Mesendoderm (in vitro differentiated cells): ENCODE results near the gene DNAAF1.
"Not testable (repeated sequence)": the region's sequence is repeated elsewhere in the genome, so short reads cannot be mapped to it uniquely, and the experiment has no call there.

ENCODE experiments used
- DNase-seq: peaks from one replicate; pipeline ENCODE4 v3.0.0; 2013
- H2AK5ac ChIP-seq: 2 replicates; pipeline ENCODE4 v1.6.1; 2013; ENCODE audit warnings: low read length, inconsistent platforms
- H2BK120ac ChIP-seq: 2 replicates; pipeline ENCODE4 v1.6.1; 2013; ENCODE audit warnings: low read depth, mild to moderate bottlenecking, low read length, moderate library complexity, mixed read lengths
- H2BK15ac ChIP-seq: replicated peaks from 2 replicates; pipeline ENCODE4 v1.6.1; 2013; ENCODE audit warnings: low read depth, mild to moderate bottlenecking, moderate library complexity
- H2BK5ac ChIP-seq: 2 replicates; pipeline ENCODE4 v1.6.1; 2013; ENCODE audit warnings: low read length, inconsistent platforms
- H3K18ac ChIP-seq: 2 replicates; pipeline ENCODE4 v1.6.1; 2013; ENCODE audit warnings: mild to moderate bottlenecking, low read length, mixed read lengths
- H3K23ac ChIP-seq: one replicate; pipeline ENCODE4 v1.6.1; 2013; ENCODE audit warnings: low read length
- H3K27ac ChIP-seq: 2 replicates; pipeline ENCODE4 v1.5.1; 2013; ENCODE audit warnings: low read depth, mild to moderate bottlenecking, inconsistent platforms, low read length, moderate library complexity
- H3K27me3 ChIP-seq: 2 replicates; pipeline ENCODE4 v1.6.1; 2013; ENCODE audit warnings: low read length, control low read depth, mild to moderate bottlenecking, inconsistent platforms; ENCODE audit not compliant: insufficient read depth, poor library complexity
- H3K36me3 ChIP-seq: 2 replicates; pipeline ENCODE4 v1.6.1; 2013; ENCODE audit warnings: low read length, inconsistent platforms; ENCODE audit not compliant: control insufficient read depth, insufficient read depth
- H3K4ac ChIP-seq: one replicate; pipeline ENCODE4 v1.6.1; 2013; ENCODE audit warnings: low read depth, mild to moderate bottlenecking, low read length, moderate library complexity
- H3K4me1 ChIP-seq: 2 replicates; pipeline ENCODE4 v1.6.1; 2013; ENCODE audit warnings: low read depth, low read length, inconsistent platforms; ENCODE audit not compliant: control insufficient read depth
- H3K4me2 ChIP-seq: 2 replicates; pipeline ENCODE4 v1.6.1; 2013; ENCODE audit warnings: low read length
- H3K4me3 ChIP-seq: 2 replicates; pipeline ENCODE4 v1.5.1; 2013; ENCODE audit warnings: mild to moderate bottlenecking, low read length
- H3K56ac ChIP-seq: one replicate; pipeline ENCODE4 v1.6.1; 2013; ENCODE audit warnings: low read length
- H3K79me1 ChIP-seq: 2 replicates; pipeline ENCODE4 v1.6.1; 2013; ENCODE audit warnings: low read length, inconsistent platforms
- H3K79me2 ChIP-seq: 2 replicates; pipeline ENCODE4 v1.6.1; 2013; ENCODE audit warnings: mild to moderate bottlenecking, low read length; ENCODE audit not compliant: control insufficient read depth, insufficient read depth
- H3K9ac ChIP-seq: 2 replicates; pipeline ENCODE4 v1.6.1; 2013; ENCODE audit warnings: low read length, inconsistent platforms
- H4K5ac ChIP-seq: one replicate; pipeline ENCODE4 v1.6.1; 2013; ENCODE audit warnings: low read length
- H4K8ac ChIP-seq: one replicate; pipeline ENCODE4 v1.6.1; 2013; ENCODE audit warnings: low read depth, mild to moderate bottlenecking, control low read depth, low read length, moderate library complexity
- WGBS: extraction: QIAGEN DNeasy Blood & Tissue Kit; methylation state at CpG from one replicate; pipeline ENCODE4 v1.1.7; 2013; ENCODE audit warnings: low lambda C conversion rate, missing lambda C conversion rate; ENCODE audit not compliant: insufficient coverage; ENCODE audit errors: extremely low coverage; 5-methylcytosine and 5-hydroxymethylcytosine counted together

Gene DNAAF1

DNA sequence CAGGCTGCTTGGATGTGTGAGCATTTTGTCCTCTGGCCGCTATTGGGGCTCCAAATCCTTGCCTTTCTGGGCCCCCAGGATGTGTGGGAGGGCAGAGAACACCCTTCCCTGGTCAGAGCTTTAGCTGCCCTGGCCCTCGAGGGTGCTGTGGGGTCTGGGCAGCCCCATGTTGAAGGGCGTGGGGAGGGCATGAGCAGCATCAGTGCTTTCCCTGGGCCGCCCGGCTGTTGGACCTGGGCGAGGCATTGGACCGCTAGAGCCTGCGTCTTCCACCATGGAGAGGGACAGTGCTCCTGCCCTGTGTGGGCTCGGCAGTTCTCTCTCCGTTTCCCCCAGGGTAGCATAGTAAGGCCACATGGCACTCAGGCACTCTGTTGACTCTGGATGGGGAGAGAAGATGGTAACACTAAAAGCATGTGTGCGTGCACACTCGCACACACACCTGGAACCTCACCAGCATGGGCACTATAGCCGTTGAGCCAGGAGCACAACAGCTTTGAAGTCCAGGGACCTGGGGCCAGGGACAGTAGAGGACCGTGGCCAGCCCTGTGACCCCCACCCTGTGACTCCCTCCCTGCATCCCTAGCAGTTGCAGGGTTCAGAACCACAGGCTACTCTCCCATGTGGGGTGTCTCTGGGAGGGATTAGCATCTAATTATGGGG is 52.5 kb downstream of the DNAAF1 start:
- Histone ChIP-seq H3K27me3 (no peaks in the 10 kb centered on the region), H3K23ac (no peak overlapping the region)

DNA sequence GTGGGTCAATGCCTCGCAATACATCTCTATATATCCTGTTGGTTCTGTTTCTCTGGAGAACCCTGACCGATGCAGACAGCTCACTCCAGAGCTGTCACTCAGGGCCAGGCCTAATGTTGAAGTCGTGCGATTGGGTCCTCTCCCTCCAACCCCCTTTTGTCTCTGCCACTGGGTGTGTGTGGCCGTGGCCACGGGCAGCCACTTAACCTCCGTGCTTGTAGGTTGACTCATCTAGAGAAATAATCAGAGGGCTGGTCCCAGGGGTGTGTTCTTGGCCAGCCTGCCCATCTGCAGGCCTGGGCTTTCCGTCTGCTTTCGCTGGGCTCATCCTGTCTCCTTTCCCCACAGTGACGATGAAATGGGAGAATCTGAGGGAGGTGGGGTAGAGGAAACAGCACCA is 53.3 kb downstream of the DNAAF1 start:
- no CpG with 5 or more reads among the region's 10 CpGs for WGBS
- DNase-seq = no peak

More for the DNA sequence above, 52.5 kb downstream of the DNAAF1 start:
- Histone ChIP-seq H3K79me1 (no peaks in the 10 kb centered on the region), H3K27ac (no peak overlapping the region), H3K9ac (no peak overlapping the region), H4K8ac (no peak overlapping the region), H3K36me3 (no peaks in the 10 kb centered on the region), H3K79me2 (no peaks in the 10 kb centered on the region), H2BK120ac (no peak overlapping the region), H3K4me3 (no peak overlapping the region), H2AK5ac (no peak overlapping the region), H3K18ac (no peak overlapping the region), H2BK5ac (no peak overlapping the region), H3K4me2 (no peak overlapping the region), H3K56ac (no peak overlapping the region), H2BK15ac (no peak overlapping the region), H3K4me1 (no peaks in the 10 kb centered on the region), H4K5ac (no peak overlapping the region), H3K4ac (no peak overlapping the region)
- WGBS = no CpG with 5 or more reads among the region's 14 CpGs
- no peak for DNase-seq

GRCh38 chr16:84199097-84199496 is 54.0 kb downstream of the DNAAF1 start:
- Histone ChIP-seq H3K79me1 (no peaks in the 10 kb centered on the region), H3K56ac (no peak overlapping the region), H2BK120ac (no peak overlapping the region), H2BK5ac (no peak overlapping the region), H4K5ac (no peak overlapping the region), H3K9ac (no peak overlapping the region), H3K36me3 (no peaks in the 10 kb centered on the region), H3K4me2 (no peak overlapping the region), H3K79me2 (no peaks in the 10 kb centered on the region), H2AK5ac (no peak overlapping the region), H3K4me3 (no peak overlapping the region), H3K27me3 (no peaks in the 10 kb centered on the region), H4K8ac (no peak overlapping the region), H2BK15ac (no peak overlapping the region), H3K4me1 (no peaks in the 10 kb centered on the region), H3K18ac (no peak overlapping the region), H3K23ac (no peak overlapping the region), H3K4ac (no peak overlapping the region), H3K27ac (no peak overlapping the region)
- DNase-seq = no peak
- no CpG with 5 or more reads among the region's 13 CpGs for WGBS

More for the DNA sequence above, 53.3 kb downstream of the DNAAF1 start:
- no peak overlapping the region for H3K4me3 ChIP-seq
- H2BK120ac ChIP-seq = no peak overlapping the region
- H3K4ac ChIP-seq = no peak overlapping the region
- H4K8ac ChIP-seq = no peak overlapping the region
- no peaks in the 10 kb centered on the region for H3K36me3 ChIP-seq
- H2BK15ac ChIP-seq = no peak overlapping the region
- H3K9ac ChIP-seq = no peak overlapping the region
- no peaks in the 10 kb centered on the region for H3K27me3 ChIP-seq
- H4K5ac ChIP-seq = no peak overlapping the region
- H3K18ac ChIP-seq = no peak overlapping the region
- H2BK5ac ChIP-seq = no peak overlapping the region
- H3K23ac ChIP-seq = no peak overlapping the region
- no peaks in the 10 kb centered on the region for H3K79me2 ChIP-seq
- no peak overlapping the region for H3K56ac ChIP-seq
- no peaks in the 10 kb centered on the region for H3K4me1 ChIP-seq
- no peak overlapping the region for H2AK5ac ChIP-seq
- H3K4me2 ChIP-seq = no peak overlapping the region
- no peak overlapping the region for H3K27ac ChIP-seq
- no peaks in the 10 kb centered on the region for H3K79me1 ChIP-seq

GRCh38 chr16:84199861-84200260 is 54.8 kb downstream of the DNAAF1 start:
- Histone ChIP-seq H3K4me3 (no peak overlapping the region), H2BK15ac (no peak overlapping the region), H2AK5ac (no peak overlapping the region), H2BK120ac (no peak overlapping the region), H3K9ac (no peak overlapping the region), H3K27ac (no peak overlapping the region), H3K79me1 (no peaks in the 10 kb centered on the region), H3K36me3 (no peaks in the 10 kb centered on the region), H4K5ac (no peak overlapping the region), H3K23ac (no peak overlapping the region), H3K27me3 (no peaks in the 10 kb centered on the region), H3K18ac (no peak overlapping the region), H3K4me1 (no peaks in the 10 kb centered on the region), H2BK5ac (no peak overlapping the region), H4K8ac (no peak overlapping the region), H3K4me2 (no peak overlapping the region), H3K79me2 (no peaks in the 10 kb centered on the region), H3K56ac (no peak overlapping the region), H3K4ac (no peak overlapping the region)
- no peak for DNase-seq
- no CpG with 5 or more reads among the region's 10 CpGs for WGBS

GRCh38 chr16:84204551-84204950 is 59.4 kb downstream of the DNAAF1 start:
- not testable (repeated sequence) for H3K36me3 ChIP-seq, H3K27ac ChIP-seq, DNase-seq, H4K5ac ChIP-seq, H2BK120ac ChIP-seq, H3K56ac ChIP-seq, H3K9ac ChIP-seq, H3K18ac ChIP-seq, H3K4ac ChIP-seq, H2AK5ac ChIP-seq, H2BK15ac ChIP-seq, H3K4me1 ChIP-seq, H2BK5ac ChIP-seq, H4K8ac ChIP-seq, H3K4me2 ChIP-seq, H3K27me3 ChIP-seq, H3K23ac ChIP-seq, H3K4me3 ChIP-seq, H3K79me1 ChIP-seq, H3K79me2 ChIP-seq
- no CpG with 5 or more reads among the region's 26 CpGs for WGBS

DNA sequence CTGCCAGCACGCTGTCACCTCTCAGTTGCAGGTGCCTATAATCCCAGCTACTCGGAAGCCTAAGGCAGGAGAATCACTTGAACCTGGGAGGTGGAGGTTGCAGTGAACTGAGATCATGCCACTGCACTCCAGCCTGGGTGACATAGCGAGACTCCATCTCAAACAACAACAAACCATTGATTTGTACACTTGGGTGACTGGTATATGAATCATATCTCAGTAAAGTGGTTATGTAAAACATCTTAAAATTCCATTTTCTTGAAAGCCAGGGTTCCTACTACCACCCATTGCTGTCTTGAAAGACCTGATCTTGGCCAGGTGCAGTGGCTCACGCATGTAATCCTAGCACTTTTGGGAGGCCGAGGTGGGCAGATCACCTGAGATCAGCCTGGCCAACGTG is 60.0 kb downstream of the DNAAF1 start:
- not testable (repeated sequence) for H3K79me2 ChIP-seq, H3K18ac ChIP-seq, H3K9ac ChIP-seq, H2AK5ac ChIP-seq, H3K4me1 ChIP-seq, H3K36me3 ChIP-seq, H3K56ac ChIP-seq, H3K23ac ChIP-seq, H4K5ac ChIP-seq, H3K79me1 ChIP-seq, DNase-seq, H2BK120ac ChIP-seq, H3K4me2 ChIP-seq, H4K8ac ChIP-seq, H3K4ac ChIP-seq, H3K27me3 ChIP-seq, H3K27ac ChIP-seq, H2BK15ac ChIP-seq, H3K4me3 ChIP-seq, H2BK5ac ChIP-seq
- WGBS = no CpG with 5 or more reads among the region's 6 CpGs
